Measurements from ENCODE around the gene TNFRSF13B.

GRCh38 chr17:16944334-16945135 lies 27.4 kb downstream of the TNFRSF13B start:
- TF ChIP-seq POLR2AphosphoS5 (IDR thresholded peaks at IDR 0.05; ENCODE audit: borderline replicate concordance, low read depth, low read length) (no peak), EZH2 (IDR thresholded peaks at IDR 0.05) (no peak)
